ENCODE results near the gene CCT3.

GRCh38 chr1:156384007-156384406 lies 45.9 kb upstream of the CCT3 start:
- no peak for TF ChIP-seq CTCF (IDR thresholded peaks at IDR 0.05)
- TF ChIP-seq REST (IDR thresholded peaks at IDR 0.05; ENCODE audit: insufficient read depth in 1 of 2, low read depth in 2 of 2, low read length in 1 of 2) = no peak
- TF ChIP-seq TCF7L2 (IDR thresholded peaks at IDR 0.05; ENCODE audit: low read depth, low read length) = no peak
- no peak for TF ChIP-seq POLR2AphosphoS5 (IDR thresholded peaks at IDR 0.05; ENCODE audit: low read depth, low read length)

All from Panc1 (cell line).